ENCODE measurements around the gene ZNF536.
"Not testable (repeated sequence)": the region's sequence is repeated elsewhere in the genome, so short reads cannot be mapped to it uniquely, and the experiment has no call there.

Gene ZNF536

DNA sequence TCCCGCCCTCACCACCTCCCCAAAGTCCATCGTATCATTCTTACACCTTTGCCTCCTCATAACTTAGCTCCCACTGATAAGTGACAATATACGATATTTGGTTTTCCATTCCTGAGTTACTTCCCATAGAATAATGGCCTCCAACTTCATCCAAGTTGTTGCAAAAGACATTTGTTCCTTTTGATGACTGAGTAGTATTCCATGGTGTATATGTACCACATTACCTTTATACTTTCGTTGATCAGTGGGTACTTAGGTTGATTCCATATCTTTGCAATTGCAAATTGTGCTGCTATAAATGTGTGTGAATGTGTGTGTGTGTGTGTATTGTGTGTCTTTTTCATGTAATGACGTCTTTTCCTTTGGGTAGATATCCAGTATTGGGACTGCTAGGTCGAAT lies 109.6 kb downstream of the ZNF536 start:
- H3K4me1 ChIP-seq (ENCODE audit: control insufficient read depth, insufficient read depth, low read length): no peaks in the 10 kb centered on the region
- no peaks in the 10 kb centered on the region for H3K36me3 ChIP-seq (ENCODE audit: control insufficient read depth in 2 of 2, insufficient read depth in 2 of 2, low read length in 2 of 2)
- no peak overlapping the region for H3K27ac ChIP-seq (ENCODE audit: low read length)
- H3K9me3 ChIP-seq (ENCODE audit: control insufficient read depth in 2 of 2, low read length in 2 of 2): no peaks in the 10 kb centered on the region
- no peak overlapping the region for H3K4me3 ChIP-seq (ENCODE audit: low read length in 2 of 2)
- H3K9ac ChIP-seq (ENCODE audit: low read length in 2 of 2): no peak overlapping the region
- peaks cover 0 to 4% of the 10 kb centered on the region in 2 donors for H3K27me3 ChIP-seq (ENCODE audit: control insufficient read depth in 1 of 2, insufficient read depth in 2 of 2, low read length in 2 of 2)

DNA sequence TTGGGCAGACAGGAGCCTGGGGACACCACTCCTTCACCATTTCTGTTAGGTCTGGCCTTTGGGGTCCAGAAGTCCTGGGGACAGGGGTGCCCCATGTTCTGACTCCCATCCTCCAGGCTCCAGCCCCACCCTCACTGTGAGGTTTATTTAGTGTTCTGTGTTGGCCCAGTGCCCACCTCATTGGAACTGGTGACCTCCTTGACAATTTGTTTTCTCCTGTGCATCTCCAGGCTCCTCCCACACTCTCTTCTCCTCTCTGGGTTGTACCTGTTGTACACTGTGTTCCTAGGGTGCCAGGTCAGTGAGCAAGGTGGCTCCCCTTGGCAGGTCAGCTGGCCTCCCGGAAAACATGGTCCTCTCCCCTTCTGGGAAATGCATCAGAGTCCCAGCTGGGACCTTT lies 110.8 kb downstream of the ZNF536 start:
- no peaks in the 10 kb centered on the region for H3K4me1 ChIP-seq (ENCODE audit: control insufficient read depth, insufficient read depth, low read length)
- no peak overlapping the region for H3K27ac ChIP-seq (ENCODE audit: low read length)
- H3K9ac ChIP-seq (ENCODE audit: low read length in 2 of 2): no peak overlapping the region
- no peaks in the 10 kb centered on the region for H3K36me3 ChIP-seq (ENCODE audit: control insufficient read depth in 2 of 2, insufficient read depth in 2 of 2, low read length in 2 of 2)
- H3K4me3 ChIP-seq (ENCODE audit: low read length in 2 of 2): no peak overlapping the region
- H3K9me3 ChIP-seq (ENCODE audit: control insufficient read depth in 2 of 2, low read length in 2 of 2): no peaks in the 10 kb centered on the region
- peaks cover 0 to 4% of the 10 kb centered on the region in 2 donors for H3K27me3 ChIP-seq (ENCODE audit: control insufficient read depth in 1 of 2, insufficient read depth in 2 of 2, low read length in 2 of 2)

DNA sequence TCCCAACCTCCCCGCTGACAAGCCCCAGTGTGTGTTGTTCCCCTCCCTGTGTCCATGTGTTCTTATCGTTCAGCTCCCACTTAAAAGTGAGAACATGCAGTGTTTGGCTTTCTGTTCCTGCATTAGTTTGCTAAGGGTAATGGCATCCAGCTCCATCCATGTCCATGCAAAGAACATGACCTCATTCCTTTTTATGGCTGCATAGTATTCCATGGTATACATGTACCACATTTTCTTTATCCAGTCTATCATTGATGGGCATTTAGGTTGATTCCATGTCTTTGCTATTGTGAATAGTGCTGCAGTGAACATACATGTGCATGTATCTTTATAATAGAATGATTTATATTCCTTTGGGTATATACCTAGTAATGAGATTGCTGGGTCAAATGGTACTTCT lies 114.1 kb downstream of the ZNF536 start:
- not testable (repeated sequence) for H3K27ac ChIP-seq (ENCODE audit: low read length); H3K4me1 ChIP-seq (ENCODE audit: control insufficient read depth, insufficient read depth, low read length); H3K27me3 ChIP-seq (ENCODE audit: control insufficient read depth in 1 of 2, insufficient read depth in 2 of 2, low read length in 2 of 2); H3K4me3 ChIP-seq (ENCODE audit: low read length in 2 of 2); H3K9ac ChIP-seq (ENCODE audit: low read length in 2 of 2); H3K36me3 ChIP-seq (ENCODE audit: control insufficient read depth in 2 of 2, insufficient read depth in 2 of 2, low read length in 2 of 2); H3K9me3 ChIP-seq (ENCODE audit: control insufficient read depth in 2 of 2, low read length in 2 of 2)

DNA sequence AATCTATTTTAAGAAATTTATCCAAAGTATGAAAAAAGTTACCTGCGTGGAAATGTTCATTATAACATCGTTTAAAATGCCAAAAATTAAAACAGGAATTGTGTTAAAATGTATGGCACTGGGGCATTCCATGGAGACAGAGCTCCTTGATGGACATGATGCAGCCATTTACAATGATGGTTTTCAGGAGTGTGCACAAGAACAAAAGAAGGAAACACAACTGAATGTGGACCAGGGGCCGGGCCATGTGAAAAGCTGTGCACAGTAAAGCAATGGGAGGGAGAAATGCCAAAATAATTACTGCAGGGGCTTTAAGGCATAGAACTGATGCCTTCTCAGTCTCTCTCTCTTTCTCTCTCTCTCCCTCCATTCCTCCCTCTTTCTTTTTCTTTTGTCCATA lies 115.0 kb downstream of the ZNF536 start:
- H3K27ac ChIP-seq (ENCODE audit: low read length): no peak overlapping the region
- peaks cover 4 to 9% of the 10 kb centered on the region in 2 donors for H3K27me3 ChIP-seq (ENCODE audit: control insufficient read depth in 1 of 2, insufficient read depth in 2 of 2, low read length in 2 of 2)
- no peak overlapping the region for H3K4me3 ChIP-seq (ENCODE audit: low read length in 2 of 2)

DNA sequence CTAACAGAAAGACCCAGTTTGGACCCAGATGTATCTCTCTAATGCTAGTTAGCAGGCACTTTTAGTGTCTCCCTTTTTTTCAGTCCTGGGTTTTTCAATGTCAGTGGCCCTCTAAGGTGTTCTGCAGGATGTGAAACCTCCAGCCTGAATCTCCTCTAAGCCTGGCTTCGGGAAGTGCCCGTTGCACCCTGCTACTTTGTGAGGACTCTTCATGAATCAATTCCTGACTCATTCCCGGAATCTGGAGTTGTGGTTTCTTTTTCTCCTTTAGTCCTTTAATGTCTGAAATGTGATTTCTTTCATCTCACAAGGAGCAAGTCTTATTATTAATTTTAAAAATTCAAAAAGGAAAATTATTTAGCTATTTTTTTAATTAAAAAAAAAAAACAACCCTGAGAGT lies 116.0 kb downstream of the ZNF536 start:
- Histone ChIP-seq H3K36me3 (ENCODE audit: control insufficient read depth in 2 of 2, insufficient read depth in 2 of 2, low read length in 2 of 2) (no peaks in the 10 kb centered on the region), H3K27ac (ENCODE audit: low read length) (no peak overlapping the region), H3K4me3 (ENCODE audit: low read length in 2 of 2) (no peak overlapping the region), H3K9ac (ENCODE audit: low read length in 2 of 2) (no peak overlapping the region), H3K4me1 (ENCODE audit: control insufficient read depth, insufficient read depth, low read length) (no peaks in the 10 kb centered on the region), H3K27me3 (ENCODE audit: control insufficient read depth in 1 of 2, insufficient read depth in 2 of 2, low read length in 2 of 2) (peaks cover 4 to 9% of the 10 kb centered on the region in 2 donors), H3K9me3 (ENCODE audit: control insufficient read depth in 2 of 2, low read length in 2 of 2) (no peaks in the 10 kb centered on the region)

More for the DNA sequence above, 115.0 kb downstream of the ZNF536 start:
- no peaks in the 10 kb centered on the region for H3K9me3 ChIP-seq (ENCODE audit: control insufficient read depth in 2 of 2, low read length in 2 of 2)
- no peak overlapping the region for H3K9ac ChIP-seq (ENCODE audit: low read length in 2 of 2)
- no peaks in the 10 kb centered on the region for H3K4me1 ChIP-seq (ENCODE audit: control insufficient read depth, insufficient read depth, low read length)
- no peaks in the 10 kb centered on the region for H3K36me3 ChIP-seq (ENCODE audit: control insufficient read depth in 2 of 2, insufficient read depth in 2 of 2, low read length in 2 of 2)

DNA sequence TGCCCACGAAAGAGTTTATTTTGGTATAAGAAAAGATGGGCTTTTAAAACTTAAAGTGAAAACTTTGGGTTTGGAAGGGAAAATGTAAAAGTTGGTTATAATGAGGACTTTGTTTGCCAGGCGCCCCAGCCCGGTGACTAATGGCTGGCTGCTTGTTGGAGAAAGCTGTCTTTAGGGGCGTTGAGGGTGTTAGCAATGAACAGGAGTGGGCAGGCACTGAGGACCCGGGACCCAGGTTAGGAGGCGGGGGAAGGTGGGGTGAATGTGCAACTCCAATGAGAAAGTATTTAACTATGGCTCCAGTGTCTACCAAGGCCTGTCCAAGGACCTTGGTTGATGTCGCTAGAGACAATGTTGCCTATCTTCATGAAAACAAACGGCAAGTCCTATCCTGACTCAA lies 118.6 kb downstream of the ZNF536 start:
- Histone ChIP-seq H3K27ac (ENCODE audit: low read length) (no peak overlapping the region), H3K4me1 (ENCODE audit: control insufficient read depth, insufficient read depth, low read length) (no peaks in the 10 kb centered on the region), H3K9ac (ENCODE audit: low read length in 2 of 2) (no peak overlapping the region), H3K4me3 (ENCODE audit: low read length in 2 of 2) (no peak overlapping the region), H3K36me3 (ENCODE audit: control insufficient read depth in 2 of 2, insufficient read depth in 2 of 2, low read length in 2 of 2) (no peaks in the 10 kb centered on the region), H3K9me3 (ENCODE audit: control insufficient read depth in 2 of 2, low read length in 2 of 2) (peaks cover 0 to 3% of the 10 kb centered on the region in 2 donors), H3K27me3 (ENCODE audit: control insufficient read depth in 1 of 2, insufficient read depth in 2 of 2, low read length in 2 of 2) (peaks cover 4 to 9% of the 10 kb centered on the region in 2 donors)

DNA sequence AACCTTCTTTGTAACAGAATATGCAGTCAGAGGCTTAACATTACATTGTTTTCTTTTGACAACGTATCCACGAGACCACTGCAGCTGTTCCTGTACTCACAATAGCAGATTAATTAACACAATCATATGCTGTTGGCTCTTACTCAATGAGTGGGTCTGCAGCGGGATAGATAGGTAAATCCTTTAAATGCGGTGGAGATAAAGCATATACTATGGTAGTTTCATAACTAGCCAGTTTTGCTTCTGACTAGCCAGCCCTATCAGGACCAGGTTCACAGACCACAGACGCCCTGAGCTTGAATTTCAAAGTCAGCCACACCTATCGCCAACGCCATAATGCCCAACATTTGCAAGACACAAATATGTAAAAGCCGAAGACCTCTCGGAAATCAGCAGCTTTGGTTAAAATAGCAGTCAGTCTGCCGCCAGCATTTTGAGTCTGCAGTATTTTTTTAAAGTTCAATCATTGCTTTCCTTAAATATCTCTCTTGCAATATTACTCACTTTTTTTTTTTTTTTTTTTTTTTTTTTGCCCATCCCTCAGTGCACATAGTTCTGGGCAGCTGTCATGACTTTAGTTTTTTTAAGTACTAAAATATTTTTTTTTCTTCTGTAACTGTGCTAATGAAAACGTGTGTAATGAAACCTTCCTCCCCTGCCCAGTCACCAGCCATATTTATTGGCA lies 120.5 kb downstream of the ZNF536 start:
- peaks cover 0 to 3% of the 10 kb centered on the region in 2 donors for H3K9me3 ChIP-seq (ENCODE audit: control insufficient read depth in 2 of 2, low read length in 2 of 2)
- H3K4me1 ChIP-seq (ENCODE audit: control insufficient read depth, insufficient read depth, low read length): no peaks in the 10 kb centered on the region
- no peaks in the 10 kb centered on the region for H3K36me3 ChIP-seq (ENCODE audit: control insufficient read depth in 2 of 2, insufficient read depth in 2 of 2, low read length in 2 of 2)
- H3K4me3 ChIP-seq (ENCODE audit: low read length in 2 of 2): no peak overlapping the region
- peaks cover 4 to 15% of the 10 kb centered on the region in 2 donors for H3K27me3 ChIP-seq (ENCODE audit: control insufficient read depth in 1 of 2, insufficient read depth in 2 of 2, low read length in 2 of 2)
- no peak overlapping the region for H3K27ac ChIP-seq (ENCODE audit: low read length)
- no peak overlapping the region for H3K9ac ChIP-seq (ENCODE audit: low read length in 2 of 2)

DNA sequence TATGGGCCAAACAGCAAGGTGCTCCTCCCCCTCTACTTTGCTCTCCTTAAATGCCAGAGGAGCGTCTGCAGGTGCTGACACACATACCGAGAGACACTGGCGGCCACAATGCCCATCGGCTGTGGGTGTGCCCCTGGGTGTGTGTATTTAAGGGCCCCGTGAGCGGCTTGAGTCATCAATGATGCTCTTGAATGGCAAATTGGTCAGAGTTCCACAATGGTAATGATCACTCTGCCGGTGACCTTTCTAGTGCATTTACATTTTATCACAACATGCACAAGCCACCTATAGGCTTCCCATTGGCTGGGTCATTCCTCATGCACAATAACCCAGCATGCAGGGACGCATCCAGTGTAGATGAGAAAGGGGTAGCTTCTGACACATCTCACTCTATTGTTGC lies 124.8 kb downstream of the ZNF536 start:
- Histone ChIP-seq H3K36me3 (ENCODE audit: control insufficient read depth in 2 of 2, insufficient read depth in 2 of 2, low read length in 2 of 2) (no peaks in the 10 kb centered on the region), H3K4me1 (ENCODE audit: control insufficient read depth, insufficient read depth, low read length) (no peaks in the 10 kb centered on the region), H3K27me3 (ENCODE audit: control insufficient read depth in 1 of 2, insufficient read depth in 2 of 2, low read length in 2 of 2) (peaks cover 3 to 10% of the 10 kb centered on the region in 2 donors), H3K4me3 (ENCODE audit: low read length in 2 of 2) (no peak overlapping the region), H3K9me3 (ENCODE audit: control insufficient read depth in 2 of 2, low read length in 2 of 2) (peaks cover 0 to 3% of the 10 kb centered on the region in 2 donors), H3K9ac (ENCODE audit: low read length in 2 of 2) (no peak overlapping the region), H3K27ac (ENCODE audit: low read length) (no peak overlapping the region)

DNA sequence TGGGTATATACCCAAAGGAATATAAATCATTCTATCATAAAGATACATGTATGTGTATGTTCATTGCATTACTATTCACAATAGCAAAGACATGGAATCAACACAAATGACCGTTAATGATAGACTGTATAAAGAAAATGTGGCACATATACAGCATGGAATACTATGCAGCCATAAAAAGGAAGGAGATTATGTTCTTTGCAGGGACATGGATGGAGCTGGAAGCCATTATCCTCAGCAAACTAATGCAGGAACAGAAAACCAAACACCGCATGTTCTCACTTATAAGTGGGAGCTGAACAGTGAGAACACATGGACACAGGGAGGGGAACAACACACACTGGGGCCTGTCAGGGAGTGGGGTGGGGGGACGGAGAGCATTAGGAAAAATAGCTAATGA lies 125.9 kb downstream of the ZNF536 start:
- H3K36me3 ChIP-seq (ENCODE audit: control insufficient read depth in 2 of 2, insufficient read depth in 2 of 2, low read length in 2 of 2); H3K9me3 ChIP-seq (ENCODE audit: control insufficient read depth in 2 of 2, low read length in 2 of 2); H3K27me3 ChIP-seq (ENCODE audit: control insufficient read depth in 1 of 2, insufficient read depth in 2 of 2, low read length in 2 of 2); H3K9ac ChIP-seq (ENCODE audit: low read length in 2 of 2); H3K4me1 ChIP-seq (ENCODE audit: control insufficient read depth, insufficient read depth, low read length); H3K4me3 ChIP-seq (ENCODE audit: low read length in 2 of 2); H3K27ac ChIP-seq (ENCODE audit: low read length): not testable (repeated sequence)

DNA sequence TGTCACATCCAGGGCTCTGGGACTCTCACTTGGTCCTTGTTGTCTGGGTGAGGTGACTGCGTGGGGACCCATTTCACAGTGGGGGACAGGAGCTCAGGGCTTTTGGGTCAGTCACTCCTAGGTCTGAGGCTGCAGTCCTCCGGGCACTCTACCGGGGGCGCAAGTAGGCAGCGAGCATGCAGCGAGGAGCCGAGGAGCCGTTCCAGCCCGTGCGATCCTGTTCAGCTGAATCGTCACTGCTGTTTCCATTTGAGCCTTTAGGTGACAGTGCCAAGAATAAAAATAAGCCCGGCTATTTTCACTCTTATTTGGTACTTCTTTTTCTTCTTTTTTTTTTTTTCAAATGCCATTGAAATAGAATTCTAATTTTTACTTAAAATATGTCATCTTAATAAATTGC lies 126.5 kb downstream of the ZNF536 start:
- Histone ChIP-seq H3K36me3 (ENCODE audit: control insufficient read depth in 2 of 2, insufficient read depth in 2 of 2, low read length in 2 of 2) (no peaks in the 10 kb centered on the region), H3K9me3 (ENCODE audit: control insufficient read depth in 2 of 2, low read length in 2 of 2) (peaks cover 0 to 3% of the 10 kb centered on the region in 2 donors), H3K4me1 (ENCODE audit: control insufficient read depth, insufficient read depth, low read length) (no peaks in the 10 kb centered on the region), H3K27me3 (ENCODE audit: control insufficient read depth in 1 of 2, insufficient read depth in 2 of 2, low read length in 2 of 2) (peaks cover 3 to 10% of the 10 kb centered on the region in 2 donors), H3K9ac (ENCODE audit: low read length in 2 of 2) (no peak overlapping the region), H3K4me3 (ENCODE audit: low read length in 2 of 2) (no peak overlapping the region), H3K27ac (ENCODE audit: low read length) (no peak overlapping the region)

DNA sequence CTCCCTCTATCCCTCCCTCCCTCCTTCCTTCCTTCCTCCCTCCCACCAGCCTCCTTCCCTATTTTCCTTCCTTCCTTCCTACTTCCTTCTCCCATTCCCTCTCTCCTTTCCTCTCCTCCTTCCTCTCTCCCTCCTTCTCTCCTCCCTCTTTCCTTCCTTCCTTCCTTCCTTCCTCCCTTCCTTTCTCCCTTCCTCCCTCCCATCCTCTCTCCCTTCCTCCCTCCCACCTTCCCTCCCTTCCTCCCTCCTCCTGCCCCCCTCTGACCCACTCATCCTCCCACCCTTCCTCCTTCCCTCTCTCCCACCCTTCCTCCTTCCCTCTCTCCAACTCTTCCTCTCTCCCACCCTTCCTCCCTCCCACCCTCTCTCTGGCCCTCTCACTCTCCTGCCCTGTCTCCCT lies 132.1 kb downstream of the ZNF536 start:
- H3K36me3 ChIP-seq (ENCODE audit: control insufficient read depth in 2 of 2, insufficient read depth in 2 of 2, low read length in 2 of 2): no peaks in the 10 kb centered on the region
- no peak overlapping the region for H3K27ac ChIP-seq (ENCODE audit: low read length)
- H3K9me3 ChIP-seq (ENCODE audit: control insufficient read depth in 2 of 2, low read length in 2 of 2): no peaks in the 10 kb centered on the region
- H3K27me3 ChIP-seq (ENCODE audit: control insufficient read depth in 1 of 2, insufficient read depth in 2 of 2, low read length in 2 of 2): peaks cover 2 to 3% of the 10 kb centered on the region in 2 donors
- H3K4me3 ChIP-seq (ENCODE audit: low read length in 2 of 2): no peak overlapping the region
- H3K4me1 ChIP-seq (ENCODE audit: control insufficient read depth, insufficient read depth, low read length): no peaks in the 10 kb centered on the region
- H3K9ac ChIP-seq (ENCODE audit: low read length in 2 of 2): no peak overlapping the region
